Measurements from ENCODE around the gene RFTN1.

RFTN1 gene

GRCh38 chr3:16442730-16443129 is 70.8 kb downstream of the RFTN1 start:
- DNase-seq (ENCODE audit: extremely low read depth in 1 of 2, low read depth in 1 of 2), result no peak

GRCh38 chr3:16441371-16441875 is 72.1 kb downstream of the RFTN1 start:
- DNase-seq (ENCODE audit: extremely low read depth in 1 of 2, low read depth in 1 of 2), result no peak

GRCh38 chr3:16439848-16440708 is 73.4 kb downstream of the RFTN1 start:
- no peak for DNase-seq (ENCODE audit: extremely low read depth in 1 of 2, low read depth in 1 of 2)

- no peak for DNase-seq (ENCODE audit: extremely low read depth in 1 of 2, low read depth in 1 of 2)
These were observed 74.2 kb downstream of the RFTN1 start for GRCh38 chr3:16439163-16439847.

GRCh38 chr3:16437640-16438039 is 75.9 kb downstream of the RFTN1 start:
- DNase-seq (ENCODE audit: extremely low read depth in 1 of 2, low read depth in 1 of 2), result no peak

- no peak for DNase-seq (ENCODE audit: extremely low read depth in 1 of 2, low read depth in 1 of 2)
These were observed 79.8 kb downstream of the RFTN1 start for GRCh38 chr3:16433701-16434151.

- no peak for DNase-seq (ENCODE audit: extremely low read depth in 1 of 2, low read depth in 1 of 2)
These were observed 80.8 kb downstream of the RFTN1 start for GRCh38 chr3:16432714-16433113.

- no peak for DNase-seq (ENCODE audit: extremely low read depth in 1 of 2, low read depth in 1 of 2)
These were observed 82.5 kb downstream of the RFTN1 start for GRCh38 chr3:16430717-16431630.

GRCh38 chr3:16429086-16429485 is 84.4 kb downstream of the RFTN1 start:
- DNase-seq (ENCODE audit: extremely low read depth in 1 of 2, low read depth in 1 of 2), result no peak

- DNase-seq (ENCODE audit: extremely low read depth in 1 of 2, low read depth in 1 of 2), result no peak
These were observed 84.9 kb downstream of the RFTN1 start for GRCh38 chr3:16428612-16429011.

- no peak for DNase-seq (ENCODE audit: extremely low read depth in 1 of 2, low read depth in 1 of 2)
These were observed 86.2 kb downstream of the RFTN1 start for GRCh38 chr3:16427103-16427965.

- no peak for DNase-seq (ENCODE audit: extremely low read depth in 1 of 2, low read depth in 1 of 2)
These were observed 86.8 kb downstream of the RFTN1 start for GRCh38 chr3:16426665-16427064.

- DNase-seq (ENCODE audit: extremely low read depth in 1 of 2, low read depth in 1 of 2), result no peak
These were observed 87.5 kb downstream of the RFTN1 start for GRCh38 chr3:16426029-16426400.

GRCh38 chr3:16425398-16426028 is 88.0 kb downstream of the RFTN1 start:
- DNase-seq (ENCODE audit: extremely low read depth in 1 of 2, low read depth in 1 of 2), result no peak

- DNase-seq (ENCODE audit: extremely low read depth in 1 of 2, low read depth in 1 of 2), result no peak
These were observed 89.4 kb downstream of the RFTN1 start for GRCh38 chr3:16423947-16424673.

GRCh38 chr3:16423298-16423697 is 90.2 kb downstream of the RFTN1 start:
- no peak for DNase-seq (ENCODE audit: extremely low read depth in 1 of 2, low read depth in 1 of 2)

GRCh38 chr3:16419640-16420241 is 93.8 kb downstream of the RFTN1 start:
- no peak for DNase-seq (ENCODE audit: extremely low read depth in 1 of 2, low read depth in 1 of 2)

GRCh38 chr3:16417945-16418739 is 95.4 kb downstream of the RFTN1 start:
- no peak for DNase-seq (ENCODE audit: extremely low read depth in 1 of 2, low read depth in 1 of 2)

All from activated CD8-positive, alpha-beta memory T cell treated with anti-CD3 and anti-CD28 coated beads for 1 hour (primary cell).